Measurements from ENCODE around the gene DAP.

DNA sequence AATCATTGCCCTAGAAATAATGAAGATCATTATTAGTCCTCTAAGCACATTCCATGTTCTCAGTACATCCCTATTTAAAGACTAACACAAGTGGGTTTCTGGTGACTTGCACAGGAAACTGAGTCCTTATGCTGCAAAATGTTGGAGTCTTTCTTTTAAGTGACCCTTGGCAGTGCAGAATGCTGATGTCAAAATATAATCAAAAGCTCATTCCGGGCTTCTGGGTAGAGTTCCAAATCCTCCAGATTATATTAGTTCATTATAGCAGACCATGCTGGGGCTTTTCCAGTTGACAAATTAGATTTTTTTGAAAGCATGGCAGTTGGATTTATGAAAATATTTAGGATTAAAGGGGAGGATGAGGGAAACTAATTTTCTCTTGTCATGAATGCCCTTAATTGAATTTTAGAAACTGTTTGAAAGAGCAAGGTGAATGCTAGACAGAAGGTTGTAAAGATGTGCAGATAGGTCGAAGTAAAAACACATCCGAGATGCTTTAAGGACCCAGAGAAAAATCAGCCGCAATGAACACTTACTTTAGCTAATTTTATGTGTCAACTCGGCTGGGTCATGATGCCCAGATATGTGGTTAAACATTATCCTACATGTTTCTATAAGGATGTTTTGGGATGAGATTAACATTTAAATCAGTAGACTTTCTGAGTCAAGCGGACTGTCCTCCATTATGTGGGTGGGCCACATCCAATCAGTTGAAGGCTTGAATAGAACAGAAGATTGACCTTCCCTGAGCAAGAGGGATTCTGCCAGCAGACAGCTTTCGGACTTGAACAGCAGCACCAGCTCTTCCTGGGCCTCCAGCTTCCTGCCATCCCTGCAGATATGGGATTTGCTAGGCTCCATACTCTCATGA, 88.7 kb downstream of the DAP start:
- TF ChIP-seq CTCF (IDR thresholded peaks at IDR 0.05) (no peak), POLR2AphosphoS5 (IDR thresholded peaks at IDR 0.05; ENCODE audit: low read depth, low read length) (no peak), TCF7L2 (IDR thresholded peaks at IDR 0.05; ENCODE audit: low read depth, low read length) (no peak), SIN3A (IDR thresholded peaks at IDR 0.05; ENCODE audit: borderline replicate concordance, insufficient read depth, low read depth, low read length) (no peak)
- TF ChIP-seq, protein P1, sequence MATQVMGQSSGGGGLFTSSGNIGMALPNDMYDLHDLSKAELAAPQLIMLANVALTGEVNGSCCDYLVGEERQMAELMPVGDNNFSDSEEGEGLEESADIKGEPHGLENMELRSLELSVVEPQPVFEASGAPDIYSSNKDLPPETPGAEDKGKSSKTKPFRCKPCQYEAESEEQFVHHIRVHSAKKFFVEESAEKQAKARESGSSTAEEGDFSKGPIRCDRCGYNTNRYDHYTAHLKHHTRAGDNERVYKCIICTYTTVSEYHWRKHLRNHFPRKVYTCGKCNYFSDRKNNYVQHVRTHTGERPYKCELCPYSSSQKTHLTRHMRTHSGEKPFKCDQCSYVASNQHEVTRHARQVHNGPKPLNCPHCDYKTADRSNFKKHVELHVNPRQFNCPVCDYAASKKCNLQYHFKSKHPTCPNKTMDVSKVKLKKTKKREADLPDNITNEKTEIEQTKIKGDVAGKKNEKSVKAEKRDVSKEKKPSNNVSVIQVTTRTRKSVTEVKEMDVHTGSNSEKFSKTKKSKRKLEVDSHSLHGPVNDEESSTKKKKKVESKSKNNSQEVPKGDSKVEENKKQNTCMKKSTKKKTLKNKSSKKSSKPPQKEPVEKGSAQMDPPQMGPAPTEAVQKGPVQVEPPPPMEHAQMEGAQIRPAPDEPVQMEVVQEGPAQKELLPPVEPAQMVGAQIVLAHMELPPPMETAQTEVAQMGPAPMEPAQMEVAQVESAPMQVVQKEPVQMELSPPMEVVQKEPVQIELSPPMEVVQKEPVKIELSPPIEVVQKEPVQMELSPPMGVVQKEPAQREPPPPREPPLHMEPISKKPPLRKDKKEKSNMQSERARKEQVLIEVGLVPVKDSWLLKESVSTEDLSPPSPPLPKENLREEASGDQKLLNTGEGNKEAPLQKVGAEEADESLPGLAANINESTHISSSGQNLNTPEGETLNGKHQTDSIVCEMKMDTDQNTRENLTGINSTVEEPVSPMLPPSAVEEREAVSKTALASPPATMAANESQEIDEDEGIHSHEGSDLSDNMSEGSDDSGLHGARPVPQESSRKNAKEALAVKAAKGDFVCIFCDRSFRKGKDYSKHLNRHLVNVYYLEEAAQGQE (IDR thresholded peaks at IDR 0.05; ENCODE audit: insufficient read depth in 1 of 2, low read depth in 2 of 2, low read length in 1 of 2) = no peak
